Tibial nerve (tissue), 3 donors: ENCODE measurements around the gene FBXW7.

ENCODE experiments used
- CTCF ChIP-seq, 5 experiments: fragments of 200-600 bp in 3 of 5; fragments of 450-650 bp in 2 of 5; sonication (generic) in 3 of 5; IDR thresholded peaks; one replicate each; pipeline ENCODE4 v1.5.1; 2016 to 2019; ENCODE audit warnings: antibody characterized with exemption in 5 of 5, mild to moderate bottlenecking in 3 of 5, moderate library complexity in 2 of 5
- POLR2A ChIP-seq, 2 donors: fragments of 450-650 bp; IDR thresholded peaks; one replicate each; pipeline ENCODE4 v1.6.1; 2017; ENCODE audit warnings: antibody characterized with exemption in 2 of 2, mild to moderate bottlenecking in 2 of 2, moderate library complexity in 2 of 2

- TF ChIP-seq CTCF (IDR thresholded peaks at IDR 0.05) (no peak), POLR2A (IDR thresholded peaks at IDR 0.05) (no peak)
These were observed 71.7 kb downstream of the FBXW7 start for GRCh38 chr4:152464030-152464823.
